Skeletal muscle cell (primary cell): Measurements from ENCODE around the gene ERBB4.

ENCODE experiments used
- DNase-seq: peaks from one replicate; pipeline ENCODE4 v3.0.0-alpha.2; 2010; ENCODE audit warnings: low read depth
- H3K4me3 ChIP-seq: 2 replicates; pipeline ENCODE4 v1.5.1; 2011; ENCODE audit warnings: low read depth, mild to moderate bottlenecking, control low read depth, low read length, moderate library complexity

Gene ERBB4

GRCh38 chr2:212328712-212329496 is 209.7 kb downstream of the ERBB4 start:
- DNase-seq, result no peak
- H3K4me3 ChIP-seq, result no peak overlapping the region

DNA sequence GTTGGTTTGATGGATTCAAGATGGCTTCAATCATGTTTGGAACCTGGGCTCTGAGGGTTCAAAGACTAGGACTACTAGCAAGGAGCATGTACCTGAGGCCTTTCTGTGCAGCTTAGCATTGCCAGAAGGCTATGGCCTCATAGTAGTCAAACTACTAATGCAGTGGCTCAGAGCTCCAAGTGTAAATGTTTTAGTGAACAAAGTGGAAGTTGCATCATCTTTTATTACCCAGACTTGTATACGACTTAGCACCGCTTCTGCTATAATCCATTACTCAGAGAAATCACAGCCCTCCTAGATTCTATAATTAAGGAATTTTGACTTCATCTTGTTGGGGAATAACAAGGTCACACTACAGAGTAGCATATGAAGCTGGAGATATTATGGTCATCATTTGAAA is 210.5 kb downstream of the ERBB4 start:
- H3K4me3 ChIP-seq, result no peak overlapping the region
- no peak for DNase-seq

GRCh38 chr2:212327171-212327809 is 211.3 kb downstream of the ERBB4 start:
- no peak overlapping the region for H3K4me3 ChIP-seq
- DNase-seq, result no peak

- H3K4me3 ChIP-seq, result no peak overlapping the region
- no peak for DNase-seq
These were observed 220.0 kb downstream of the ERBB4 start for GRCh38 chr2:212318636-212319035.

DNA sequence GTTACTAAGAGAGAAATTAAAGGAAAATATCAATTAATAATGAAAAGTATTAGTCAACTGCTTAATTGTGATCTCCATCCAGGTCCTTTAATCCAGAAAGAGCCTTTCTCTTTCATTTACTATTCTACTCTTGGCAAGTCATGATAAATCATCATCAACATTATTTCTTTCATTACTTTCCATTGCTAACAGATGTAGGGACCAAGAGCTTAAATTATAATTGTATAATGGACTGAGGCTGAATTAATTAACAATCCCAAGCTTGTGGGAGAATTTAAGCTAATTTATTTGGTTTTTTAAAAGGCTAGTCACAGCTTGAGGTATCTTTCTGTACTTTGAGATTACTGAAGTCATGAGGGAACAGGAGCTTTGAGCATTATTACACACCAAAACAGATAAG is 223.9 kb downstream of the ERBB4 start:
- H3K4me3 ChIP-seq, result no peak overlapping the region
- no peak for DNase-seq

GRCh38 chr2:212311807-212312404 is 226.7 kb downstream of the ERBB4 start:
- DNase-seq, result no peak

GRCh38 chr2:212299943-212300342 is 238.7 kb downstream of the ERBB4 start:
- DNase-seq, result no peak
- H3K4me3 ChIP-seq, result no peak overlapping the region

More at GRCh38 chr2:212311807-212312404, 226.7 kb downstream of the ERBB4 start:
- no peak overlapping the region for H3K4me3 ChIP-seq

DNA sequence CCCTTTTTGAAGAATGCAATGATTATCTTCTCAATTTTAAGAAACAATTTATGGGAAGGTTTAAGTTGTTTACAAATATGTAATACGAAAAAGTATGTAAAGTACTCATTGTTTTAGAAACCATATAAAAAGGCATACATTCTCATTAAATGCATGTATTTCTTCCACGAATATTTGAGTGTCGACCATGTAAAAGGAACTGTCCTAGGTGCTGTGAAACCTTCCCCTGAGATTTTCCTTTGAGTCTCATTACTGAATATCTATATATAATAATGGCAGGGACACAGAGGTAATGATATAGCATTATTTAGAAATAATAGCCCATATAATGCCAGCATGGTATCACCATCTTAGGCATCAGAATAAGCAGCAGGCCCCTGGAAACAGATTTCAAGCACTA is 239.3 kb downstream of the ERBB4 start:
- no peak overlapping the region for H3K4me3 ChIP-seq
- no peak for DNase-seq

DNA sequence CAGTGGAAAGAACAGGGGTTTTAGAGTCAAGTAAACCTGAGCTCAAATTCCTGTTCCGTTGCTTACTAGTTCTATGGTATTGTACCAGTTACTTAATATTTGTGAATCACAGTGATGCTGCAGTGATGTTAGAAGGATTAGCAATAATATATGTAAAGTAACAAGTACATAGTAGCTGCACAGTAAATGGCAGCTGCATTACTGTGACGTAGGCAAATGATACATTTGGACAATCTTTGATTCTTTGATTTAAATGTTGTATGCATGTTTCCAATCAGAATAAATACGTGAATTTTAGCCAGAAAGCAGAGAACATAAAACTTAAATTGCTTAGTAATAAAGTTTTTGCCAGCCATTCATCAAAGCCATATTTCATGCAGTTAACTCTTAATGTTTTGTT is 243.0 kb downstream of the ERBB4 start:
- no peak for DNase-seq
- no peak overlapping the region for H3K4me3 ChIP-seq

DNA sequence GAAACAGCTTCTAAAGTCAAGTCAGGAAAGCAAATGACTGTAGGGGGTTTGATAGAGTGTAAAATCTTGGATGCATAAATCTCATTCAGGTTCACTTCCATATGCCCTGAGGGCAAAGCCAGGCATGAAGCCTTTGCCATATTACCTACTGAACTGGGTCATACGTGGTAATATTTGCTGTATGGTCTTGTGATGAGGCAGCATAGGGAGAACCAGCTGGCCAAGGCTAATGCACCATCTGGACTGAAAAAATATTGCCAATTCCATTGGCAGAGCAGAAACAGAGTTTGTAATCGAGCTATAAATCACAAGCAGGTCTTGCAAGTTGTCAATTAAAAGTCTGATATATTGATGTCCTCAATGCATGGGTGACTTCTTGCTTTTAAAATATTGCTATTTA is 243.8 kb downstream of the ERBB4 start:
- no peak for DNase-seq
- no peak overlapping the region for H3K4me3 ChIP-seq

DNA sequence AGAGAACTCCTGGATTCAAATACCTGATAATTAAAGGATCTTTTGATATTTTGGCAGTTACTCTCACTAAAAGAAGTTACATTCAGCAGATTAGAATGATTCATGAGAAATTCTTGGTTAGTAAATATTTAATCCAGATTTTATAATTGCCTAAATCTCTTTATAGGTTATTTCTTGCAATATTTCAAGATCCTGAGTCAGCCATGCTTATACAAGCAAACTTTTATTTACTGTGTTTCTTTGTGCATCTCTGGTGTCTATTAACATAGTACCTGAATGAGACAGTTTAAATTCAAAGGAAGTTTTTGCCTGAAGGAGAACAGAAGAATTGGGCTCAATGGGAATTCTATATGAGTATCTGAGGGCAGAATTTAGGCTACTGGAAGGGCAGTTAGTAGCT is 249.3 kb downstream of the ERBB4 start:
- H3K4me3 ChIP-seq, result no peak overlapping the region
- no peak for DNase-seq

- H3K4me3 ChIP-seq, result no peak overlapping the region
- no peak for DNase-seq
These were observed 250.3 kb downstream of the ERBB4 start for GRCh38 chr2:212288308-212288707.

DNA sequence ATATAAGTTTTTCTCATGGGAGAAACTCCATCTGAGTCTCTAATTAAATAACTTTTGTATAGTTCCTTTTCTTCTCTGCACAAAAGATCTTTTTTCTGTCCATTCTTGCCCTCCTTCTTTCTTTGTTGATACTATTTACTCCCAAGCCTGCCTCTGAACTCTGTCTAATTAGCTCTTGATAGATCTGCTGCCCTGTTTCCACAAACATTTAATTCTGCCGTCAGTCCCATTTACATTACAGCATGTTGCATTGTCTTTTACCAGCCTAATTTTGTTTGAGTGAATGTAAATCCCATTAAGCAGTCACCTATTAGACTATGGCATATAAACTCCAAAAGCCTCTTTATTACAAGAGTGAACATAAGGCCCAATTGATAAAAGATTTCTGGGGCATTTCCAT is 254.4 kb downstream of the ERBB4 start:
- no peak overlapping the region for H3K4me3 ChIP-seq
- no peak for DNase-seq

DNA sequence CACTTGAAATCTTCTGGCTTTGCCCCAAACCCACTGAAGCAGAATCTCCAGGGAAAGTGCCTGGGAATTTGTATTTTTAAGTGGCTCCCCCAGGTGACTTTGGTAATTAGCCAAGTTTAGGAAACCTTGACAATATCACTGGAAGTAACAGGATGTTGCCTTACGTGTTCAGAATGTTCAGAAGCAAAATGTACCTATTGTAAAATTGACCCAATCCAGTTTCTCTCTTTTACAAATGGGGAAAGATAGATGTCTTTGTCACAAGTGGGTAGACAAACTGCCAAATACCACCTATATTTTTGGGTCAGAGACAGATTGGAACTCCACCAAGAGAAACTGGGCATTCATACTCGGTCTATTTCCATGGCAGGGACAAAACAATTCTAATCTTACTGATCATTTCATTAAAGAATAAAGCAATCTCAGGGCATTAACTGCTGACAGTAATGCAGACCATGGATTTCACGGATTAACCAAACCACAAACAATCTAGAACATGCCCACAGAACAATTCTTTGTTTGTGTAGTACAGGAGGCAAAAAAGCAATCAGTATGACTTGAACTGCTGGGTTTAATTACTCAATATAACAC is 255.8 kb downstream of the ERBB4 start:
- DNase-seq, result no peak

GRCh38 chr2:212276813-212277212 is 261.8 kb downstream of the ERBB4 start:
- no peak for DNase-seq
- H3K4me3 ChIP-seq, result no peak overlapping the region

More for the DNA sequence above, 255.8 kb downstream of the ERBB4 start:
- H3K4me3 ChIP-seq, result no peak overlapping the region

DNA sequence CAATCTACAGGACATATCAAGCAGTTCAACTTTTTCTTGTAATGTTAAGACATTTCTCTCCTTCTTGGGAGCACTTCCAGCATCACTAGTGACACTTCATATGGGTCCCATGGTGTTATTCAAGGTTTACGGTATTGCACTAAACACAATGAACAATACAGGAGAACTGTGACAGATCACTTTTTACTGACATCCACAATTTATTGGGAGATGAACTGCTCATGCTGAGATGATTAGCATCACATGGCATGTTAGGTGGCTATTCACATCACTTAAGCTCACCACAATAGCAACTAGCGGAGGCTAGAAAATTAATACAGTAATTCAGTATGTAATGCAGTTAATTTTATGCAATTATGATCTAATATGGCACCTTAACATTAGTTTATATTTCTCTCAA is 264.4 kb downstream of the ERBB4 start:
- no peak overlapping the region for H3K4me3 ChIP-seq
- no peak for DNase-seq

GRCh38 chr2:212271583-212271982 is 267.0 kb downstream of the ERBB4 start:
- no peak overlapping the region for H3K4me3 ChIP-seq
- DNase-seq, result no peak

GRCh38 chr2:212269005-212269404 is 269.6 kb downstream of the ERBB4 start:
- DNase-seq, result no peak
- no peak overlapping the region for H3K4me3 ChIP-seq

GRCh38 chr2:212266297-212266696 is 272.3 kb downstream of the ERBB4 start:
- no peak overlapping the region for H3K4me3 ChIP-seq
- no peak for DNase-seq

GRCh38 chr2:212265777-212266176 is 272.8 kb downstream of the ERBB4 start:
- no peak overlapping the region for H3K4me3 ChIP-seq
- DNase-seq, result no peak
